NCI-H1092 (cell line): ENCODE results near the gene USP17L10.
"Not testable (repeated sequence)": the region's sequence is repeated elsewhere in the genome, so short reads cannot be mapped to it uniquely, and the experiment has no call there.

Source experiments
- DNase-seq: peaks from one replicate; lab custom pipeline; 2025; lab: John Stamatoyannopoulos, UW

The USP17L10 gene, protein sequence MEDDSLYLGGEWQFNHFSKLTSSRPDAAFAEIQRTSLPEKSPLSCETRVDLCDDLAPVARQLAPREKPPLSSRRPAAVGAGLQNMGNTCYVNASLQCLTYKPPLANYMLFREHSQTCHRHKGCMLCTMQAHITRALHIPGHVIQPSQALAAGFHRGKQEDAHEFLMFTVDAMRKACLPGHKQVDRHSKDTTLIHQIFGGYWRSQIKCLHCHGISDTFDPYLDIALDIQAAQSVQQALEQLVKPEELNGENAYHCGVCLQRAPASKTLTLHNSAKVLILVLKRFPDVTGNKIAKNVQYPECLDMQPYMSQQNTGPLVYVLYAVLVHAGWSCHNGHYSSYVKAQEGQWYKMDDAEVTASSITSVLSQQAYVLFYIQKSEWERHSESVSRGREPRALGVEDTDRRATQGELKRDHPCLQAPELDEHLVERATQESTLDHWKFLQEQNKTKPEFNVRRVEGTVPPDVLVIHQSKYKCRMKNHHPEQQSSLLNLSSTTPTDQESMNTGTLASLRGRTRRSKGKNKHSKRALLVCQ

GRCh38 chr4:9210357-9210756 lies at the start of gene USP17L10:
TSS of gene USP17L10 (plus strand) at chr4:9210657. CDS start at chr4:9210657, 0 bp downstream.
- DNase-seq = not testable (repeated sequence)

DNA sequence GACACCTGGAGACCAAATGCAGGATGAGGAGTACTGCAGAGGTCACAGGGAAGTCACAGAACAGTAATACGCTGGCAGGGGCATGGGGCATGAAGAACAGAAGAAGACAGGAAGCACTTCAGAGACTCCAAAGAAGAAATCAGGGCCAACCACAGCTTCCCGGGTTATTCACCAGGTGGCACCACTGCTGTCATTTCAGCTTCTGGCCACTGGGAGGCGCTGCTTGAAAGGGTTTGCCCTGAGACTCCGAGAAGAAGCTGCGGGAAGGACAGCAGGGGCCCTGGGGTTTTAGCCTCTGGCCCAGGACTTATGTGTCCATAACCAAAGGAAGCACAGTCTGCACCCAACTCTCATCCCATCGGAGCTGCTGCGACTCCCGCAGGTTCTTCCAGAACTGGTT lies 44.5 kb upstream of the USP17L10 start:
- not testable (repeated sequence) for DNase-seq

GRCh38 chr4:9169791-9170459 lies 40.5 kb upstream of the USP17L10 start, which contains the start of gene FAM90A26:
TSS of gene FAM90A26 (plus strand) at chr4:9170409. CDS start at chr4:9173173, 2,764 bp downstream.
- DNase-seq = not testable (repeated sequence)

GRCh38 chr4:9214701-9215100 lies 4.2 kb downstream of the USP17L10 start:
- DNase-seq = not testable (repeated sequence)

GRCh38 chr4:9215105-9215504 lies 4.6 kb downstream of the USP17L10 start, which contains the start of gene USP17L11:
TSS of gene USP17L11 (plus strand) at chr4:9215405. CDS start at chr4:9215405, 0 bp downstream.
- not testable (repeated sequence) for DNase-seq

DNA sequence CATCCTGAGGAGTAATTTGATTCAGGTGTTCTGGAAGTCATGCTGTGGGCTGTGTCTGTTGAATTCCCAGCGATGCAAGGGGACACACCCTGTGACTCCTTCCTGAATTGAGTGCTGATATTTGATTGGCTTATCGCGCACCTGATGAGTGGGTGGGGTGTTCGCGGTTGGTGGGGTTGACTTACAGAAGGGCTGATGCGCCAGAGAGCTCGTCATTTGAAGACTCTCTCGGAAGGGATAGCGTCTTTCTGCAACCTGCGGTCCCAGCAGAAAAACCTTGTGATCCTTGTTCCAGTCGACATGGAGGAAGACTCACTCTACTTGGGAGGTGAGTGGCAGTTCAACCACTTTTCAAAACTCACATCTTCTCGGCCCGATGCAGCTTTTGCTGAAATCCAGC lies 9.4 kb downstream of the USP17L10 start, which contains the start of gene USP17L12:
Gene USP17L12 (plus strand): TSS at position 301 of the 400 bp plus-strand sequence. CDS start 0 bp downstream, at position 301.
- not testable (repeated sequence) for DNase-seq

- DNase-seq = not testable (repeated sequence)
Observed at GRCh38 chr4:9224596-9224995, 14.1 kb downstream of the USP17L10 start, which contains the start of gene USP17L13. TSS of gene USP17L13 (plus strand) at chr4:9224896. CDS start at chr4:9224896, 0 bp downstream.

DNA sequence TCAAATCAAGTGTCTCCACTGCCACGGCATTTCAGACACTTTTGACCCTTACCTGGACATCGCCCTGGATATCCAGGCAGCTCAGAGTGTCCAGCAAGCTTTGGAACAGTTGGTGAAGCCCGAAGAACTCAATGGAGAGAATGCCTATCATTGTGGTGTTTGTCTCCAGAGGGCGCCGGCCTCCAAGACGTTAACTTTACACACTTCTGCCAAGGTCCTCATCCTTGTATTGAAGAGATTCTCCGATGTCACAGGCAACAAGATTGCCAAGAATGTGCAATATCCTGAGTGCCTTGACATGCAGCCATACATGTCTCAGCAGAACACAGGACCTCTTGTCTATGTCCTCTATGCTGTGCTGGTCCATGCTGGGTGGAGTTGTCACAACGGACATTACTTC lies 19.8 kb downstream of the USP17L10 start:
- DNase-seq = not testable (repeated sequence)

- not testable (repeated sequence) for DNase-seq
Observed at GRCh38 chr4:9234085-9234484, 23.6 kb downstream of the USP17L10 start, which contains the start of gene USP17L15. TSS of gene USP17L15 (plus strand) at chr4:9234385. CDS start at chr4:9234385, 0 bp downstream.

DNA sequence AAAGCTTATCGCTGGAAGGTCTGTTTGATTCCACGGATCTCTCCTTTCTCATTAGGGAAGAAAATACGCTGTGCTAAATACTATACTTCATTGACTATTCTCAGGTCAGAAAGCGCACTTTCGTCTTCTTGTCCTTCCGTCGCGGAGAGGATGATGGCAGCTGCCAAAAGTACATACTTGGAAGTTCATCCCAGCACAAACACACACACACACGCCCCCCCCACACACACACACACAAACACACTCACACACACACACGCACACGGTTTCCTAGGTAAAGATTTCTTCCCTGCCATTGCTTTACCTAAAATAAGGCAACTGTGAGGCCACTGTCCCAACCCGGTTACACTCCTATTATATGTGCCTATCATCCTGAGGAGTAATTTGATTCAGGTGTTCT lies 28.0 kb downstream of the USP17L10 start:
- DNase-seq = not testable (repeated sequence)

DNA sequence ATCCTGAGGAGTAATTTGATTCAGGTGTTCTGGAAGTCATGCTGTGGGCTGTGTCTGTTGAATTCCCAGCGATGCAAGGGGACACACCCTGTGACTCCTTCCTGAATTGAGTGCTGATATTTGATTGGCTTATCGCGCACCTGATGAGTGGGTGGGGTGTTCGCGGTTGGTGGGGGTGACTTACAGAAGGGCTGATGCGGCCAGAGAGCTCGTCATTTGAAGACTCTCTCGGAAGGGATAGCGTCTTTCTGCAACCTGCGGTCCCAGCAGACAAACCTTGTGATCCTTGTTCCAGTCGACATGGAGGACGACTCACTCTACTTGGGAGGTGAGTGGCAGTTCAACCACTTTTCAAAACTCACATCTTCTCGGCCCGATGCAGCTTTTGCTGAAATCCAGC lies 33.1 kb downstream of the USP17L10 start, which contains the start of gene USP17L17:
Gene USP17L17 (plus strand): TSS at position 301 of the 400 bp plus-strand sequence. CDS start 0 bp downstream, at position 301.
- DNase-seq = not testable (repeated sequence)

DNA sequence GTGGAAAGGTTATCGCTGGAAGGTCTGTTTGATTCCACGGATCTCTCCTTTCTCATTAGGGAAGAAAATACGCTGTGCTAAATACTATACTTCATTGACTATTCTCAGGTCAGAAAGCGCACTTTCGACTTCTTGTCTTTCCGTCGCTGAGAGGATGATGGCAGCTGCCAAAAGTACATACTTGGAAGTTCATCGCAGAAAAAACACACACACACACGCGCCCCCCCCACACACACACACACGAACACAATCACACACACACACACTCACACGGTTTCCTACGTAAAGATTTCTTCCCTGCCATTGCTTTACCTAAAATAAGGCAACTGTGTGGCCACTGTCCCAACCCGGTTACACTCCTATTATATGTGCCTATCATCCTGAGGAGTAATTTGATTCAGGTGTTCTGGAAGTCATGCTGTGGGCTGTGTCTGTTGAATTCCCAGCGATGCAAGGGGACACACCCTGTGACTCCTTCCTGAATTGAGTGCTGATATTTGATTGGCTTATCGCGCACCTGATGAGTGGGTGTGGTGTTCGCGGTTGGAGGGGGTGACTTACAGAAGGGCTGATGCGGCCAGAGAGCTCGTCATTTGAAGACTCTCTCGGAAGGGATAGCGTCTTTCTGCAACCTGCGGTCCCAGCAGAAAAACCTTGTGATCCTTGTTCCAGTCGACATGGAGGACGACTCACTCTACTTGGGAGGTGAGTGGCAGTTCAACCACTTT lies 37.7 kb downstream of the USP17L10 start, which contains the start of gene USP17L18:
Gene USP17L18 (plus strand): TSS at position 678 of the 728 bp plus-strand sequence. CDS start 0 bp downstream, at position 678.
- not testable (repeated sequence) for DNase-seq

GRCh38 chr4:9253078-9253477 lies 42.6 kb downstream of the USP17L10 start, which contains the start of gene USP17L19:
TSS of gene USP17L19 (plus strand) at chr4:9253378. CDS start at chr4:9253378, 0 bp downstream.
- DNase-seq = not testable (repeated sequence)

DNA sequence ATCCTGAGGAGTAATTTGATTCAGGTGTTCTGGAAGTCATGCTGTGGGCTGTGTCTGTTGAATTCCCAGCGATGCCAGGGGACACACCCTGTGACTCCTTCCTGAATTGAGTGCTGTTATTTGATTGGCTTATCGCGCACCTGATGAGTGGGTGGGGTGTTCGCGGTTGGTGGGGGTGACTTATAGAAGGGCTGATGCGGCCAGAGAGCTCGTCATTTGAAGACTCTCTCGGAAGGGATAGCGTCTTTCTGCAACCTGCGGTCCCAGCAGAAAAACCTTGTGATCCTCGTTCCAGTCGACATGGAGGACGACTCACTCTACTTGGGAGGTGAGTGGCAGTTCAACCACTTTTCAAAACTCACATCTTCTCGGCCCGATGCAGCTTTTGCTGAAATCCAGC lies 47.4 kb downstream of the USP17L10 start, which contains the start of gene USP17L20:
Gene USP17L20 (plus strand): TSS at position 301 of the 400 bp plus-strand sequence. CDS start 0 bp downstream, at position 301.
- DNase-seq = not testable (repeated sequence)
